ENCODE data around the gene MMP28. TPM values are rescaled to one million over a fixed set of nuclear protein-coding genes. Genes with fewer than 3 reads are reported as not detected.
A peak's percentile ranks its signal among the peaks of the same experiment; 100 is the strongest.

Gene MMP28
- total RNA-seq, 4 donors from 2014 or later: 12.4 to 48.0 (median 28.6) TPM

DNA sequence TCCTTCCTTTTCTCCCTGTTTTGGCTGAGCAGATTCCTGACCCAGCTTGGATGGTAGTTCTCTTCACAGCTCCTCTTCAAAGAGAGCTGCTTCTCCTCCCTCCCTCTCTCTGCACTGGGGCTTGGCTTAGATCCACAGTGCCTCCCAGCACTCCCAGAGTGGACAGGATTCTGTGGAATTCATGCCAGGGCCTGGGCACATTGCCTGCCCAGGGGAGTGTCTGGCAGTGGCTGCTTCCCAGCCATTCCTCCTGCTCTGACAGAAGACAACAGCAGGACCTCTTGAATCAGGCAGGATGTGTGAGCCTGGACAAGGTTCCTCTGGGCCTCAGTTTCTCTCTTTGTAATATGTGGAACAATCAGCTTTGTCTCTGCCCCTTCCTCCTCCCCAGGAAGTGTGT lies 4.5 kb upstream of the MMP28 start:
- Histone ChIP-seq H3K27ac (peak overlapping the region; percentile 52 to 67 (median 61)), H3K9me3 (no peaks in the 10 kb centered on the region), H3K36me3 (no peaks in the 10 kb centered on the region), H3K4me3 (replicated peaks in 1 of 3) (no peak overlapping the region), H3K27me3 (no peaks in the 10 kb centered on the region), H3K4me1 (peaks cover 23 to 45% of the 10 kb centered on the region in 2 donors)
- no peak for TF ChIP-seq CTCF (IDR thresholded peaks at IDR 0.05)
- TF ChIP-seq POLR2A (IDR thresholded peaks at IDR 0.05): peak in 1 of 2 donors; percentile 45
- DNase-seq: peak; percentile 97 to 99
- intact Hi-C loops (cut with DNase I): no loop called here

- no peak for TF ChIP-seq POLR2A (IDR thresholded peaks at IDR 0.05)
- no peak for TF ChIP-seq CTCF (IDR thresholded peaks at IDR 0.05)
- Histone ChIP-seq H3K36me3 (no peaks in the 10 kb centered on the region), H3K4me1 (peaks cover 42% of the 10 kb centered on the region in 2 donors), H3K4me3 (replicated peaks in 1 of 3) (no peak overlapping the region), H3K27me3 (no peaks in the 10 kb centered on the region), H3K9me3 (no peaks in the 10 kb centered on the region), H3K27ac (no peak overlapping the region)
- no peak for DNase-seq
- intact Hi-C loops (cut with DNase I): no loop called here
- 77 to 94% methylated on average over 5 of the region's 5 CpGs for WGBS, 2 donors
Measured at GRCh38 chr17:35797918-35798317, 2.5 kb upstream of the MMP28 start.

GRCh38 chr17:35797370-35797769 lies 1.9 kb upstream of the MMP28 start:
- Histone ChIP-seq H3K27ac (no peak overlapping the region), H3K9me3 (no peaks in the 10 kb centered on the region), H3K27me3 (no peaks in the 10 kb centered on the region), H3K4me1 (peaks cover 42 to 45% of the 10 kb centered on the region in 2 donors), H3K36me3 (no peaks in the 10 kb centered on the region), H3K4me3 (replicated peaks in 1 of 3) (no peak overlapping the region)
- WGBS, 2 donors: 62 to 75% methylated on average over 4 of the region's 4 CpGs
- no peak for TF ChIP-seq CTCF (IDR thresholded peaks at IDR 0.05)
- TF ChIP-seq POLR2A (IDR thresholded peaks at IDR 0.05): no peak
- intact Hi-C loops (cut with DNase I): no loop called here
- DNase-seq: no peak

DNA sequence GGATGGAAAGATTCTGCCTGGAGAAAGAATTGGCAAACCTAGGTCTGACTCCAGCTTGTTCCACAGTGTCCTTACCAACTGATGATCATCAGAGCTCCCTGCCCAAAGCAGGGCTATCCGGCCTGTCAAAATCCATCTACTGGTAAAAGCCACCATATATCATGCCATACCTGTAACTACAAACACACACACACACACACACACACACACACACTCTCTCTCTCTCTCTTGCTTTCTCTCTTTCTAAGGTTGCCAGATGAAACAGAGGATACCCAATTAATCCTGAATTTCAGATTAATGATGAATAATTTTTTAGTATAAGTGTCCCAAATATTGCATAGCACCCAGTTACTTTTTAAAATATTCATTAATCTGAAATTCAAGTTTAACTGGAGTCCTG lies 1.5 kb upstream of the MMP28 start:
- DNase-seq: no peak
- Histone ChIP-seq H3K4me3 (replicated peaks in 1 of 3) (no peak overlapping the region), H3K27me3 (no peaks in the 10 kb centered on the region), H3K27ac (no peak overlapping the region), H3K36me3 (no peaks in the 10 kb centered on the region), H3K4me1 (peaks cover 42 to 45% of the 10 kb centered on the region in 2 donors), H3K9me3 (no peaks in the 10 kb centered on the region)
- intact Hi-C loops (cut with DNase I): no loop called here
- 100% methylated on average over 1 of the region's 1 CpG for WGBS, 2 donors
- TF ChIP-seq CTCF (IDR thresholded peaks at IDR 0.05) (no peak), POLR2A (IDR thresholded peaks at IDR 0.05) (no peak)

GRCh38 chr17:35795871-35796265 lies 427 bp upstream of the MMP28 start:
- intact Hi-C loops (cut with DNase I): no loop called here
- Histone ChIP-seq H3K4me3 (replicated peaks in 1 of 3) (peak overlapping the region in 1 of 3 donors; percentile 51), H3K36me3 (no peaks in the 10 kb centered on the region), H3K27me3 (no peaks in the 10 kb centered on the region), H3K4me1 (peaks cover 33 to 44% of the 10 kb centered on the region in 2 donors), H3K27ac (peak overlapping the region in 1 of 3 donors; percentile 59), H3K9me3 (no peaks in the 10 kb centered on the region)
- DNase-seq: no peak
- TF ChIP-seq CTCF (IDR thresholded peaks at IDR 0.05) (no peak), POLR2A (IDR thresholded peaks at IDR 0.05) (no peak)
- 46 to 58% methylated on average over 8 of the region's 8 CpGs for WGBS, 2 donors

Measured in thyroid gland (tissue), 4 donors.